ENCODE data around the gene KCNJ14. TPM values are rescaled to one million over a fixed set of nuclear protein-coding genes. Genes with fewer than 3 reads are reported as not detected.

Gene KCNJ14
- total and polyA plus RNA-seq, 2 experiments from 2014 or later, result 0.81 to 0.94 TPM

DNA sequence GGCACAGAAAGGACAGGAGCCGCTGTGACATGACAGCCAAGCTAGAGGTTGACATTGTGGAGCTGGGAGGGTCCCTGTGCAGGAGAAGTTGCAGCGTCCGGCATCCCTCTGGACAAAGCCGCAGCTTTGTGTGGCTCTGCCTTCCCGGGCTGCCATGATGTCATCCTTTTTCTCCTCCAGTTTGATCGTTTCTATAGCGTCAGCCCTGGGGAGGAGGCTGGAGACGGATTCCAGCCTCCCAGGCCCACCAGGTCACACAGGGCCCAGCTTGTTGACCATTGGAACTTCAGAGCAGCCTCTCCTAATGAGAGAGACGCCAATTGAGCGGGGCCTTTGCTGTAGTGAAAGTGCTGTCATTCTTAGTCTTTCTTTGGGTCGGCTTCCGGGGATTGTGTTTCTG lies 3.8 kb upstream of the KCNJ14 start:
- Mint-ChIP-seq H3K27ac (no peak overlapping the region), H3K4me3 (no peak overlapping the region), H3K4me1 (no peaks in the 10 kb centered on the region), H3K27me3 (ENCODE audit: insufficient read depth, low read depth, poor library complexity) (no peaks in the 10 kb centered on the region), H3K9me3 (no peaks in the 10 kb centered on the region; the same call in 2 of the 3 replicates), H3K36me3 (ENCODE audit: low read depth) (peaks cover 81% of the 10 kb centered on the region)
- H3K9me2 ChIP-seq (ENCODE audit: insufficient read depth), result no peaks in the 10 kb centered on the region
- H3K27ac ChIP-seq (ENCODE audit: low read depth), result no peak overlapping the region
- H3K4me2 ChIP-seq, result no peak overlapping the region
- H3K27me3 ChIP-seq (ENCODE audit: insufficient read depth), result no peaks in the 10 kb centered on the region
- H2AFZ ChIP-seq, result no peak overlapping the region
- peaks cover 18% of the 10 kb centered on the region for H3F3A ChIP-seq (replicated peaks; ENCODE audit: low read depth)
- DNase-seq (ENCODE audit: low spot score) (no peak), ATAC-seq (no peak)
- peaks cover 17% of the 10 kb centered on the region for H4K20me1 ChIP-seq (replicated peaks; ENCODE audit: insufficient read depth)
- TF ChIP-seq EZH2 (IDR thresholded peaks at IDR 0.05; ENCODE audit: low read depth, unreplicated experiment) (no peak), NANOG (IDR thresholded peaks at IDR 0.05; ENCODE audit: borderline replicate concordance) (no peak), ZNF114 (CRISPR knock-in tag; IDR thresholded peaks at IDR 0.05) (no peak), JUNB (IDR thresholded peaks at IDR 0.05; ENCODE audit: unreplicated experiment) (no peak), STAT1 (IDR thresholded peaks at IDR 0.05; ENCODE audit: unreplicated experiment) (no peak), CREB1 (CRISPR knock-in tag; IDR thresholded peaks at IDR 0.05; ENCODE audit: low read depth) (no peak), EZH2phosphoT487 (IDR thresholded peaks at IDR 0.05; ENCODE audit: unreplicated experiment) (no peak), POLR2AphosphoS5 (IDR thresholded peaks at IDR 0.05; ENCODE audit: low read depth) (no peak), ZNF331 (CRISPR knock-in tag; IDR thresholded peaks at IDR 0.05; ENCODE audit: low read depth) (no peak)
- TF ChIP-seq, protein P1, sequence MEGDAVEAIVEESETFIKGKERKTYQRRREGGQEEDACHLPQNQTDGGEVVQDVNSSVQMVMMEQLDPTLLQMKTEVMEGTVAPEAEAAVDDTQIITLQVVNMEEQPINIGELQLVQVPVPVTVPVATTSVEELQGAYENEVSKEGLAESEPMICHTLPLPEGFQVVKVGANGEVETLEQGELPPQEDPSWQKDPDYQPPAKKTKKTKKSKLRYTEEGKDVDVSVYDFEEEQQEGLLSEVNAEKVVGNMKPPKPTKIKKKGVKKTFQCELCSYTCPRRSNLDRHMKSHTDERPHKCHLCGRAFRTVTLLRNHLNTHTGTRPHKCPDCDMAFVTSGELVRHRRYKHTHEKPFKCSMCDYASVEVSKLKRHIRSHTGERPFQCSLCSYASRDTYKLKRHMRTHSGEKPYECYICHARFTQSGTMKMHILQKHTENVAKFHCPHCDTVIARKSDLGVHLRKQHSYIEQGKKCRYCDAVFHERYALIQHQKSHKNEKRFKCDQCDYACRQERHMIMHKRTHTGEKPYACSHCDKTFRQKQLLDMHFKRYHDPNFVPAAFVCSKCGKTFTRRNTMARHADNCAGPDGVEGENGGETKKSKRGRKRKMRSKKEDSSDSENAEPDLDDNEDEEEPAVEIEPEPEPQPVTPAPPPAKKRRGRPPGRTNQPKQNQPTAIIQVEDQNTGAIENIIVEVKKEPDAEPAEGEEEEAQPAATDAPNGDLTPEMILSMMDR (conservative IDR thresholded peaks at IDR 0.05; ENCODE audit: low read depth in 2 of 2), result no peak
- TF ChIP-seq, protein P2, sequence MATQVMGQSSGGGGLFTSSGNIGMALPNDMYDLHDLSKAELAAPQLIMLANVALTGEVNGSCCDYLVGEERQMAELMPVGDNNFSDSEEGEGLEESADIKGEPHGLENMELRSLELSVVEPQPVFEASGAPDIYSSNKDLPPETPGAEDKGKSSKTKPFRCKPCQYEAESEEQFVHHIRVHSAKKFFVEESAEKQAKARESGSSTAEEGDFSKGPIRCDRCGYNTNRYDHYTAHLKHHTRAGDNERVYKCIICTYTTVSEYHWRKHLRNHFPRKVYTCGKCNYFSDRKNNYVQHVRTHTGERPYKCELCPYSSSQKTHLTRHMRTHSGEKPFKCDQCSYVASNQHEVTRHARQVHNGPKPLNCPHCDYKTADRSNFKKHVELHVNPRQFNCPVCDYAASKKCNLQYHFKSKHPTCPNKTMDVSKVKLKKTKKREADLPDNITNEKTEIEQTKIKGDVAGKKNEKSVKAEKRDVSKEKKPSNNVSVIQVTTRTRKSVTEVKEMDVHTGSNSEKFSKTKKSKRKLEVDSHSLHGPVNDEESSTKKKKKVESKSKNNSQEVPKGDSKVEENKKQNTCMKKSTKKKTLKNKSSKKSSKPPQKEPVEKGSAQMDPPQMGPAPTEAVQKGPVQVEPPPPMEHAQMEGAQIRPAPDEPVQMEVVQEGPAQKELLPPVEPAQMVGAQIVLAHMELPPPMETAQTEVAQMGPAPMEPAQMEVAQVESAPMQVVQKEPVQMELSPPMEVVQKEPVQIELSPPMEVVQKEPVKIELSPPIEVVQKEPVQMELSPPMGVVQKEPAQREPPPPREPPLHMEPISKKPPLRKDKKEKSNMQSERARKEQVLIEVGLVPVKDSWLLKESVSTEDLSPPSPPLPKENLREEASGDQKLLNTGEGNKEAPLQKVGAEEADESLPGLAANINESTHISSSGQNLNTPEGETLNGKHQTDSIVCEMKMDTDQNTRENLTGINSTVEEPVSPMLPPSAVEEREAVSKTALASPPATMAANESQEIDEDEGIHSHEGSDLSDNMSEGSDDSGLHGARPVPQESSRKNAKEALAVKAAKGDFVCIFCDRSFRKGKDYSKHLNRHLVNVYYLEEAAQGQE (IDR thresholded peaks at IDR 0.05; ENCODE audit: unreplicated experiment), result no peak
- TF ChIP-seq, protein P3, sequence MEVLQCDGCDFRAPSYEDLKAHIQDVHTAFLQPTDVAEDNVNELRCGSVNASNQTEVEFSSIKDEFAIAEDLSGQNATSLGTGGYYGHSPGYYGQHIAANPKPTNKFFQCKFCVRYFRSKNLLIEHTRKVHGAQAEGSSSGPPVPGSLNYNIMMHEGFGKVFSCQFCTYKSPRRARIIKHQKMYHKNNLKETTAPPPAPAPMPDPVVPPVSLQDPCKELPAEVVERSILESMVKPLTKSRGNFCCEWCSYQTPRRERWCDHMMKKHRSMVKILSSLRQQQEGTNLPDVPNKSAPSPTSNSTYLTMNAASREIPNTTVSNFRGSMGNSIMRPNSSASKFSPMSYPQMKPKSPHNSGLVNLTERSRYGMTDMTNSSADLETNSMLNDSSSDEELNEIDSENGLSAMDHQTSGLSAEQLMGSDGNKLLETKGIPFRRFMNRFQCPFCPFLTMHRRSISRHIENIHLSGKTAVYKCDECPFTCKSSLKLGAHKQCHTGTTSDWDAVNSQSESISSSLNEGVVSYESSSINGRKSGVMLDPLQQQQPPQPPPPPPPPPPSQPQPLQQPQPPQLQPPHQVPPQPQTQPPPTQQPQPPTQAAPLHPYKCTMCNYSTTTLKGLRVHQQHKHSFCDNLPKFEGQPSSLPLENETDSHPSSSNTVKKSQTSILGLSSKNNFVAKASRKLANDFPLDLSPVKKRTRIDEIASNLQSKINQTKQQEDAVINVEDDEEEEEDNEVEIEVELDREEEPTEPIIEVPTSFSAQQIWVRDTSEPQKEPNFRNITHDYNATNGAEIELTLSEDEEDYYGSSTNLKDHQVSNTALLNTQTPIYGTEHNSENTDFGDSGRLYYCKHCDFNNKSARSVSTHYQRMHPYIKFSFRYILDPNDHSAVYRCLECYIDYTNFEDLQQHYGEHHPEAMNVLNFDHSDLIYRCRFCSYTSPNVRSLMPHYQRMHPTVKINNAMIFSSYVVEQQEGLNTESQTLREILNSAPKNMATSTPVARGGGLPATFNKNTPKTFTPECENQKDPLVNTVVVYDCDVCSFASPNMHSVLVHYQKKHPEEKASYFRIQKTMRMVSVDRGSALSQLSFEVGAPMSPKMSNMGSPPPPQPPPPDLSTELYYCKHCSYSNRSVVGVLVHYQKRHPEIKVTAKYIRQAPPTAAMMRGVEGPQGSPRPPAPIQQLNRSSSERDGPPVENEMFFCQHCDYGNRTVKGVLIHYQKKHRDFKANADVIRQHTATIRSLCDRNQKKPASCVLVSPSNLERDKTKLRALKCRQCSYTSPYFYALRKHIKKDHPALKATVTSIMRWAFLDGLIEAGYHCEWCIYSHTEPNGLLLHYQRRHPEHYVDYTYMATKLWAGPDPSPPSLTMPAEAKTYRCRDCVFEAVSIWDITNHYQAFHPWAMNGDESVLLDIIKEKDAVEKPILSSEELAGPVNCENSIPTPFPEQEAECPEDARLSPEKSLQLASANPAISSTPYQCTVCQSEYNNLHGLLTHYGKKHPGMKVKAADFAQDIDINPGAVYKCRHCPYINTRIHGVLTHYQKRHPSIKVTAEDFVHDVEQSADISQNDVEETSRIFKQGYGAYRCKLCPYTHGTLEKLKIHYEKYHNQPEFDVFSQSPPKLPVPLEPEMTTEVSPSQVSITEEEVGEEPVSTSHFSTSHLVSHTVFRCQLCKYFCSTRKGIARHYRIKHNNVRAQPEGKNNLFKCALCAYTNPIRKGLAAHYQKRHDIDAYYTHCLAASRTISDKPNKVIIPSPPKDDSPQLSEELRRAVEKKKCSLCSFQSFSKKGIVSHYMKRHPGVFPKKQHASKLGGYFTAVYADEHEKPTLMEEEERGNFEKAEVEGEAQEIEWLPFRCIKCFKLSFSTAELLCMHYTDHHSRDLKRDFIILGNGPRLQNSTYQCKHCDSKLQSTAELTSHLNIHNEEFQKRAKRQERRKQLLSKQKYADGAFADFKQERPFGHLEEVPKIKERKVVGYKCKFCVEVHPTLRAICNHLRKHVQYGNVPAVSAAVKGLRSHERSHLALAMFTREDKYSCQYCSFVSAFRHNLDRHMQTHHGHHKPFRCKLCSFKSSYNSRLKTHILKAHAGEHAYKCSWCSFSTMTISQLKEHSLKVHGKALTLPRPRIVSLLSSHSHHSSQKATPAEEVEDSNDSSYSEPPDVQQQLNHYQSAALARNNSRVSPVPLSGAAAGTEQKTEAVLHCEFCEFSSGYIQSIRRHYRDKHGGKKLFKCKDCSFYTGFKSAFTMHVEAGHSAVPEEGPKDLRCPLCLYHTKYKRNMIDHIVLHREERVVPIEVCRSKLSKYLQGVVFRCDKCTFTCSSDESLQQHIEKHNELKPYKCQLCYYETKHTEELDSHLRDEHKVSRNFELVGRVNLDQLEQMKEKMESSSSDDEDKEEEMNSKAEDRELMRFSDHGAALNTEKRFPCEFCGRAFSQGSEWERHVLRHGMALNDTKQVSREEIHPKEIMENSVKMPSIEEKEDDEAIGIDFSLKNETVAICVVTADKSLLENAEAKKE (CRISPR knock-in tag; IDR thresholded peaks at IDR 0.05), result no peak
- TF ChIP-seq, protein P4, sequence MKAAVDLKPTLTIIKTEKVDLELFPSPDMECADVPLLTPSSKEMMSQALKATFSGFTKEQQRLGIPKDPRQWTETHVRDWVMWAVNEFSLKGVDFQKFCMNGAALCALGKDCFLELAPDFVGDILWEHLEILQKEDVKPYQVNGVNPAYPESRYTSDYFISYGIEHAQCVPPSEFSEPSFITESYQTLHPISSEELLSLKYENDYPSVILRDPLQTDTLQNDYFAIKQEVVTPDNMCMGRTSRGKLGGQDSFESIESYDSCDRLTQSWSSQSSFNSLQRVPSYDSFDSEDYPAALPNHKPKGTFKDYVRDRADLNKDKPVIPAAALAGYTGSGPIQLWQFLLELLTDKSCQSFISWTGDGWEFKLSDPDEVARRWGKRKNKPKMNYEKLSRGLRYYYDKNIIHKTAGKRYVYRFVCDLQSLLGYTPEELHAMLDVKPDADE (IDR thresholded peaks at IDR 0.05), result no peak
- peaks cover 21% of the 10 kb centered on the region for H3K79me2 ChIP-seq (replicated peaks; ENCODE audit: insufficient read depth)
- peaks cover 29% of the 10 kb centered on the region for H3K36me3 ChIP-seq (ENCODE audit: insufficient read depth)
- no peak overlapping the region for H3K4me3 ChIP-seq
- H3K4me1 ChIP-seq (ENCODE audit: insufficient read depth), result no peaks in the 10 kb centered on the region; the same call in 1 of the 2 replicates

Data from GM23338 (cell line).